NOMO-1 treated with dmso at 0.1 percent for 144 hours (cell line): Measurements from ENCODE around the gene SCG3.

Experiments used
- DNase-seq: peaks from one replicate; lab custom pipeline; 2025; ENCODE audit not compliant: unreplicated experiment; lab: John Stamatoyannopoulos, UW

SCG3 gene

DNA sequence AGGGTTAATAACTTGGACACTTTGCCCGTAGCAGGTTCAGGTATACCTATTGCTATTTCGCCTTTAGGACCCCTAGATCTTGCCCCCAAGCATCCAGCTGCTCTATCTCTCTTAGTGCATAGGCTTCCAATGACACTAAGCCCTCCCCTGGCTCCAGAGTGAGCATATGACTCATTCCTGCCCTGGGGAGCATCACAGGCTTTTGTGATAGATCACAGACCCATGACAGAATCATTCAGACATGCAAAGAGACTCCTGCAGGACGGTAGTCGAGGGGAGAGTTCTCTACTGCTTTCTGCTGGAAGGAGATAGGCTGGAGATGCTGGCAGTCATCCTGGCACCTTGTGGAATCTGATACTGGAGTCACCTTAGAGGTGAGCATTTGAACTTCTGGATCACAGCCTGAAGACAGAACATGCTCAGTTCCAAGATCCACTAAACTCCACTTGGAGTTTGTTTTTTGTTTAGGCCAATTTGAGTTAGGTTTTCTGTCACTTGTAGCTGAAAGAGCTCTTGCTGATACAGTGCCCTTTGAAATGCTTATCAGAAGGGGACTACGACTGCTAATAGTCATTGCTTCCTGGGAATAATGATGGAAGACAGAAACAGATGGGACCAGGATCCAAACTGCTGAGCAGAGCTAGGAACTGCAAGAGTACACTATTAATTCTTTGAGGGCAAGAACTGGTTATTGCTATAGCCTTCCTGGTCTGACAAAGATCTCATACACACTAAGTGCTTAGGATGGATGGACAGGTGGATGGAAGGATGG is 45.2 kb downstream of the SCG3 start:
- no peak for DNase-seq

DNA sequence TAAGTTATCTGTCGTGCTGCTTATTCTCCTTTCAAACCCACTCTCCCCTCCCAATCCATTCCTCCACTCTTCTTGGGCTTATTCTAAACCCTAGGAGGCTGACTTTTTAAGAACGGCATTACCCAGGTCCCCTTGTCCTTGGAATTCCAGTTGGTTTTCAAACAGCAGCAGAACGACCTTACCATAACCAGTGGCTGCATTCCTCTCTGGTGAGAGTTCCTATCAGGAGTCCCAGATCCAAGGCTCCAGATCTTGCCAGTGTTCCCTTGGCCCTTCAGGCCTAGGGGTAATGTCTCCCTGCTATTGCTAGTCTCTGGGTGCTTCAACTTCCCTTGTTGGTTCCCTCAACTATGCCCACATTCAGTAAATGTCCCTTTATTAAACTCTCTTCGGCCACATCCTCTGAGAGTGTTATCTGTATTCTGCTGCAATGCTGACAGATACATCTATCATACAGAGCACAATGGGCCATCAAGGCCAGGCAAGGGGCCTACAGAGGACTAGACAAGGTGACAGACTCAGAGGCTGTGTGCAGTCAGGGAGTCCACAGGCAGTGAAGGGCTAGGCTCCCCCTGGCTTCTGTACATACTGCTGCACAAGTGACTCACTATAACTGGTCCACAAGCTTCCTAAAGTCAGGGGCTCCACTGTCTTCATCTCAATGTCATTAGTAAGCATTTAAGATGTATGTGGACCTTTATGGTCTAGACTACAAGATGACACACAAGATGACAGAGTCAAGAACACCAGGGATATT is 46.0 kb downstream of the SCG3 start:
- DNase-seq, result no peak

DNA sequence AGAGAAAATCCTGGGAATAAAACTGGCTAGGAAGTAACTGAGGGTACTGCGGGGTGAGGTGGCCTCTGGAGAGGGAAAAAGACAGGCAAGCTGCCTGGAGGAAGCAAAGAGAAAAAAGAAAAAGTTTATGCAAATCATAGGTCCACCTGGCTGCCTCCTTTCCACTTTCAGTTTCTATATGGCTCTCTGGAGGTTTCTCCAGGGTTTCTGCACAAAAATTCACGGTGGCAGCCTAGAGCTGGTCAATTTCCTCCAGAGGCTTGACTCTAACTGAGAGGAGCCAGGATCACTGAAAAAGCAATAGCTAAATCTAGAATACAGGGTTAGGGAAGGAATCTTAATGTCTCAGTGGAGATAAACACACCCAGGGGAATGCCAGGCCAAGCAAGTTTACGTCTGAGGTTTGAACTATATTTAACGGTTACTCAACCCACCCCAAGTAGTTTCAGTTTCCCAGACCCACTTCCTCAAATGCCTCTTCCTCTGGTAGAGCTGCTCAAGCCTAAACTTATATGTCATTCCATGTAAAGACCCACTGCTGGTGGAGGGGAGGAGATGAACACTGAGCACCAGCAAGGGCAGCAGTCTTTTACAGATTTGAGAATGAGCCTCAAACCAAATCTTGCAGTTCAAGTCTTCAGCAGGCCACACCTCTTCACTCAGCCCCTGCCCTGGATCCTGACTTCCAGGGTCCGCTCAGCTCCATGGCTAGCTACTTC is 50.4 kb downstream of the SCG3 start:
- DNase-seq, result peak; percentile 92

- no peak for DNase-seq
These were observed 51.3 kb downstream of the SCG3 start for GRCh38 chr15:51732646-51733045.

- no peak for DNase-seq
These were observed 54.1 kb downstream of the SCG3 start for GRCh38 chr15:51735228-51736010.

DNA sequence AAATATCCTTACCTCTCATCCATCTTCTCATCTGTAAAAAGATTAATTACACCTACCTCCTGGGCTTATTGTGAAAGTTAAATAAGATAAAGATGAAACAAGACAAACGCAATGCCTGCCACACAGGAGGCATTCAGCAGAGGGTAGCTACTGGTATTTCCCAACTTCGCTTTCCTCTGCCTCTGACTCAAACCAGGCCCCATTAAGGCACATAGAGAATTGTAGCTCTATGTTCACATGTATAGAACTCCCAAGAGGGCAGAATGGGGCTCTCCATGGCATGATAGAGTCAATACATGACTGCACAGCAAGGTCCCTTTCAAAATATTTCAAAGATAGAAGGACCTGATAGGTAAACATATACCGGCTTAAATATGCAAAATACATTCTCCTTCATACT is 54.8 kb downstream of the SCG3 start:
- DNase-seq, result no peak

DNA sequence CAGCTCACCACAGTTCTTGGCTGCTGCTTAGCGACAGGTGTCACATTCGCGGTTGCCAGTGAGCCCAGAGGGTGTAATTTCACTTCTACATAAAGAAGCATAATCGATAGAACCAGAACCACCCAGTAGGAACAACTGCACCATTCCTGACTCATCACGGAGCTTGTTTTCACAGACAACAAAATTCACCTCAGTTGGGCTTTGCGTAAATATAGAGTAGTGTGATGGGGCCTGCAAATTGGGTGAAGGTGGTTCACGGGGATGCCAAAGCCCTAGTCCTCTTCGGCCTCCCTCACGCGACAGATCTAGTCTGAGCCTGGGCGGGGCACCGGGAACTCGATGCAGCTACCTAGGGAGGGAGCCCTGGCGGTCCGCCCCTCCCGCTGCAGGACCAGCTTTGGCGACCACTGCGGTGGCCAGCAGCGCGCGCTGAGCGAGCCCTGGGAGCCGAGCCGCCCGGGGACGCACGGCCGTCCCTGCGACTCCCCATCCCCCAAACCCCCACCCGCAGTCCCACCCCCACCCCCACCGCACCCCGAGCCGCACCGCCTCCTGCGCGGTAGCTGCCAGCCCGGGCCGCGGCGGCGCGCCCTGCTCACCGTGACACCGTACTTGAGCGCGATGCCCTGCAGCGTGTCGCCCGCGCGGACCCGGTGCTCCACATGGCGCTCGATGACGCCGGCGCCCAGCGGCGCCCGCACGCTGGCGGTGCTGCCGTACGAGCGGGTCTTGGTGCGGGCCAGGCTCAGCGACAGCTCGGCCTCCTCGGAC is 55.6 kb downstream of the SCG3 start:
- DNase-seq, result peak; percentile 25

- DNase-seq, result peak; percentile 39
These were observed 56.4 kb downstream of the SCG3 start, which contains the start of gene LYSMD2 for GRCh38 chr15:51737522-51738305. Gene LYSMD2, minus strand, starts transcription at chr15:51737655. Its CDS starts 33 bp downstream, at chr15:51737622.

DNA sequence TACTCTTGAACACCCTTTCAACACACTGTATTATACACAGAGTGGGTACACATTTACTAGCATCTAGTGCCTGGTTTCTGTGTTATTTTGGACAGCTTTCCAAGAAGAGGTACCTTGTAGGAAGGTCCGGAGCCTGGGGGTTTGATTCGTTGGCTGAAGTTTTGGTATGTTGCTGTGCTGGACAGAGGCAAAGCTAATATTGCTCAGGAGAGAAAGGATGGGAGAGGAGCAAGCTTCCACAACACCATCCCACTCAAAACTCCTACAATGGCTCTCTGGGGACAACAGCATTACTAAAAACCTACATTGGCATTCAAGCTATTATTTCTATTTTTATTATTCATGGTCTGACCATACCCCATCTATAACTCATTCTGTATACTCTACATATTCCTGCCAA is 57.2 kb downstream of the SCG3 start:
- DNase-seq, result no peak

DNA sequence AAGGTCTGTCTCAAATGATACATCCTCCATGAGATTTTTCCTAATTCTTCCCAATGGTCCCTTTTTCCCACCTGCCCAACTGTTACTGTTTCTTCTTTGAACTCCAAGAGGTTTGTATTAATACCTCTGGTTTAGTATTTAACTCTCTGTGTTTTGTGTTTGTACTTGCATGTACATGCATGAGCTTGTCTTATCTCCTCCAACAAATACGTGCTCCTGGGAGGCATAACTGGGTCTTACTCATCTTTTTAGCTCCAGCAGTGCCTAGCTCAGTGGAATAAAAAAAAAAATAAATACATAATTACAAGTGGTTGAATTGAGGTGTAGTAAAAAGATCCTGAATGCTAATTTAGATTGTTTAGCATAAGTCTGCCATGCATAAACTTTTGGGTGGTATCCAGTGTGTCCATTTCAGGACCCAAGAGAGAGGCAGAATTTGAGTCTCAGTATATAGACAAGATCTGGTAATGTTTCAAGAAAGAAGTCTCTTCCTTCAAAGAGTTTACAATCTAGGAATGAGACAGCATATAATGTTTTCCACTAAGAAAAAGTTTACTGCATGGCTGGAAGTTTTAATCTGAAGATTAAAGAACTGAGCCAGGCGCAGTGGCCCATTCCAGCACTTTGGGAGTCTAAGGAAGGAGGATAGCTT is 57.9 kb downstream of the SCG3 start:
- no peak for DNase-seq

- no peak for DNase-seq
These were observed 68.0 kb downstream of the SCG3 start for GRCh38 chr15:51749307-51749706.

DNA sequence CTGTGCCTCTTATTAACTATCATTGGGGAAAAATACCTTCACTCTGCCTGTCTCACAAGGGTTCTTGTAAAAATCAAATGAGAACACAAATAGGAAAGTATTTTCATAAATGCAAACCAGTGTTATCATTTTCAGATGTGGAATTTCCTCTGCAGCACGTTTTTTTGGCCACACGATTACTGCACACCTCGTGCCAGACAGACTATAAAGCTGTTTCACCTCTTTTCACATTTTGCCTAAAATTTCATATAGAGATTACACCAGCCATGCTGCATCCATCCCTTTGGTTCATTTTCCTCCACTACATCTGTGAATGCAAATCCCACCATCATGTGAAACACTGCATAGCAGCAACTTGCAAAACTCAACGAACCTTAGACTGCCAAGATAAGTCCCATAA is 68.9 kb downstream of the SCG3 start:
- no peak for DNase-seq

- DNase-seq, result no peak
These were observed 69.7 kb downstream of the SCG3 start, which contains the start of gene TMOD2 for GRCh38 chr15:51750792-51751696. Gene TMOD2, plus strand, starts transcription at chr15:51751597. Its CDS starts 14,845 bp downstream, at chr15:51766442.

DNA sequence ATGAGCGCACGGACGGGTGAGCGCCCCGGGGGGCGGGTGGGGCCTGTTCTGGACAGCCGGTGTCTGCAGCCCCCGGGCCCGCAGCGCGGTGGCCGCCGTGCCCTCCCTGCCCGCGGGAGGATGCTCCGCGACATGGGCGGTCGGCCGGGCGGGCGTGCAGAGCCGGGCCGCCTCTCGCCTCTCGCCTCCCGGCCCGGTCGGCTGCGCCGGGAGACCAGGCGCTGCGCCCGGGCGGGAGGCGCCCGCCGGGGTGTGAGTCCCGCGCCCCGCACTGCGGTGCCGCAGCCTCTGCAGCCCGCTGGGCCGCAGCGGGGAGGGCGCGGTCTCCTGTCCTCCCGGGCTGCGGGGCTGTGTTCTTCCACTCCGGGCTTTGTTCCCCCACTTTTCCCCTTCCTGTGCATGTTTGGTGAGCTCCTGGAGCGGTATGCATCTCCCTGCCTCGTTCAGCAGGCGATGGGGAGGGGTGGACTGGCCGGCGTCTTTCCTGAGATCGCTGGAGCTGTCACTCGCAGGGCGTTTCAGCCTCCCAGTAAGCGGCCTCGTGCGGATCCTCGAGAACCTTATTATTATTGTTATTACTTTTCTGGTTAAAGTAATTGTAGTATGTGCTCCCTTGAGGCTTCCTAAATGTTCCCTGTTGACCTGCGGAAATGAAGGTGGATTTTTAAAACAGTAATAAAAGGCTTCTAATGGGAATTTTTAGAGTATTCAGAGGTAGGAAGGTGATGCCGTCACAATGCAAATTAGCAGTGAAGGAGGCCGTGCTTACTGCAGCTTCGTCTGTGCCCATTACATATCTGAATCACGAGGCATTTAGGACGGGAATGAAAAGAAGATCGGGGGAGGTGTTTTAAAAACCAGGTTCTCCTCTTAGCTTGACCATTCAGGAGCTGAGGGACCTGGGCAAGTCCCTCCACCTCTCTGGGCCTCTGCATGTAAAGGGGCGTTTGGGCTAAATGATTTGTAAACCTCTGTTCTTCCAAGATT is 70.7 kb downstream of the SCG3 start:
- DNase-seq, result no peak

GRCh38 chr15:51752888-51753287 is 71.6 kb downstream of the SCG3 start:
- no peak for DNase-seq

- no peak for DNase-seq
These were observed 73.0 kb downstream of the SCG3 start for GRCh38 chr15:51754267-51754666.

- DNase-seq, result no peak
These were observed 74.5 kb downstream of the SCG3 start for GRCh38 chr15:51755790-51756189.
